Hepatocyte (in vitro differentiated cells): ENCODE measurements around the gene SLF2.

Source experiments
- CTCF ChIP-seq: fragments of 200-600 bp; sonication (generic); IDR thresholded peaks from 2 replicates; pipeline ENCODE4 v1.5.1; 2016; ENCODE audit warnings: antibody characterized with exemption, mild to moderate bottlenecking; ENCODE audit not compliant: poor library complexity
- EZH2 ChIP-seq: fragments of 200-600 bp; sonication (generic); IDR thresholded peaks from 2 replicates; pipeline ENCODE4 v1.6.1; 2016; ENCODE audit warnings: antibody characterized with exemption, mild to moderate bottlenecking, borderline replicate concordance
- EZH2phosphoT487 ChIP-seq: fragments of 200-600 bp; sonication (generic); IDR thresholded peaks from one replicate; pipeline ENCODE4 v1.6.1; 2018; ENCODE audit warnings: antibody characterized with exemption, mild to moderate bottlenecking, low read depth, moderate library complexity; ENCODE audit not compliant: unreplicated experiment, severe bottlenecking

DNA sequence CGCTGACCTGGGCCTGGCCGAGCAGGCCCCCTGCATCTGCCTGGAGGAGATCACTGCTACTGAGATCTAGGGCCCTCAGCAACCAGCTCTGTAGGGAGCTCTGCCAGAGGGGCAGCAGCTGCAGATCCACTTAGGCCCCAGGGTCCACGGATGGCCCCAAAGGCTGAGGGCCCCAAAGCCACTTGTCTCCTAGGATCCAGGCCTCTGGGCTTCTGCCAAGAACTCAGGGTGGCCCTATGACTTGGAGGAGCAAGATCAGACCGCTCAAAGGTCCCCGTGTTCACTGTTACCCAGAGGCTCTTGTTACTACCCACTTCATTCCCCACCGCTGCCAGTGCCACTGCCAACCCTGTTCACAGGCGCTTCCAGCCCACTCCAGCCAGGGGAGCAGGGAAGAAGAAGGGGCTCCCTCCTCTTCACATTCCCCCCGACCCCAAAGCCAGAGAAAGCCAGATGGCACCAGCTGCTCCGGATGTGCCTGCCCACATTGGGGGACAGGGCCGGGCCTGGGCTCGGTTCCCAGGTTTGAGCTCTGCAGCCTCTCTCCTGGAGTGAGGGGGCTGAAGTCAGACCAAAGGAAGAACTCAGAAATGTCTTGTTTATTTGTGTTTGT lies 94.4 kb downstream of the SLF2 start:
- TF ChIP-seq EZH2 (no peak), CTCF (no peak), EZH2phosphoT487 (no peak)
